Lower lobe of right lung (tissue), 2 donors: Measurements from ENCODE around the gene FARS2. TPM values are rescaled to one million over a fixed set of nuclear protein-coding genes. Genes with fewer than 3 reads are reported as not detected.

Source experiments
- ATAC-seq, 2 donors: fragments of 200-7000 bp; cut with Tn5 transposase; one replicate each; pipeline ENCODE4 v1.9.1; 2020 to 2022; ENCODE audit warnings: mild to moderate bottlenecking in 2 of 2, moderate library complexity in 2 of 2
- DNase-seq: peaks from one replicate; pipeline ENCODE4 v3.0.0-alpha.2; 2020
- H3K27ac ChIP-seq: fragments of 200-600 bp; one replicate; pipeline ENCODE4 v1.8.0; 2022
- H3K27me3 ChIP-seq: fragments of 200-600 bp; one replicate; pipeline ENCODE4 v1.8.0; 2022; ENCODE audit warnings: low read depth
- H3K36me3 ChIP-seq: fragments of 200-600 bp; one replicate; pipeline ENCODE4 v1.8.0; 2022; ENCODE audit warnings: mild to moderate bottlenecking
- H3K4me1 ChIP-seq: fragments of 200-600 bp; one replicate; pipeline ENCODE4 v1.8.0; 2022
- H3K4me3 ChIP-seq: fragments of 200-600 bp; one replicate; pipeline ENCODE4 v1.8.0; 2022; ENCODE audit warnings: mild to moderate bottlenecking
- H3K9me3 ChIP-seq: fragments of 200-600 bp; one replicate; pipeline ENCODE4 v1.8.0; 2022
- intact Hi-C: fragments of 100-400 bp; cut with DNase I; formaldehyde crosslinking; loops from one replicate; pipeline ENCODE4 v1.11.0; 2022
- total RNA-seq: library from RNA; stranded (reverse); fragmentation: NEBNext Ultra II Directional; extraction: Animal tissue kit (Norgen Biotek cat#: 25700); gene quantifications from one replicate; pipeline ENCODE4 v1.2.1, GENCODE V29; 2021
- TF ChIP-seq, protein P1 (sequence below): fragments of 200-600 bp; IDR thresholded peaks from one replicate; pipeline ENCODE4 v1.8.0; 2022; ENCODE audit warnings: antibody characterized with exemption, mild to moderate bottlenecking
- donor health status: DM: no; HTN: yes; CAD: no; lungs with severe emphysema.

Gene FARS2
- total RNA-seq, 1 donor from 2014 or later = 17.0 TPM

DNA sequence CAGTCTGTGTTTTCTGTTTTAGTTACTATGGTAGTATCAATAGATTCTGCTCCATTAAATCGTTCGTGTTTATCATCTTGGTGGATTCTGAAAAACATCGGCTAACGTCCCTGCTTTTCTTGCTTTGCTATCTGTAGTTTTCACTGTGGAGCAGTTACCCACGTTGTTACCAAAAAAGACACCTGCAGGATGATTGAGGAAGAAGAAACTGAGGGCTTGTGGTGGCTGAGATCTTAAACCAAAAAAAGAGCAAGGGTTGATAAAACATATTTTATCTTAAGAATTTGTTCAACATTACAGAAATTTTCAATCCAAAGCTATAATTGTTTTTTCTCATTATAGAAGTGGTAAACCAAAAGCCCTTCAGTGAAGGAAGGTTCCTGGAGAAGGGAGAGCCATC lies 166.3 kb downstream of the FARS2 start:
- no peaks in the 10 kb centered on the region for H3K4me1 ChIP-seq
- DNase-seq (no peak), ATAC-seq (no peak)
- TF ChIP-seq, protein P1, sequence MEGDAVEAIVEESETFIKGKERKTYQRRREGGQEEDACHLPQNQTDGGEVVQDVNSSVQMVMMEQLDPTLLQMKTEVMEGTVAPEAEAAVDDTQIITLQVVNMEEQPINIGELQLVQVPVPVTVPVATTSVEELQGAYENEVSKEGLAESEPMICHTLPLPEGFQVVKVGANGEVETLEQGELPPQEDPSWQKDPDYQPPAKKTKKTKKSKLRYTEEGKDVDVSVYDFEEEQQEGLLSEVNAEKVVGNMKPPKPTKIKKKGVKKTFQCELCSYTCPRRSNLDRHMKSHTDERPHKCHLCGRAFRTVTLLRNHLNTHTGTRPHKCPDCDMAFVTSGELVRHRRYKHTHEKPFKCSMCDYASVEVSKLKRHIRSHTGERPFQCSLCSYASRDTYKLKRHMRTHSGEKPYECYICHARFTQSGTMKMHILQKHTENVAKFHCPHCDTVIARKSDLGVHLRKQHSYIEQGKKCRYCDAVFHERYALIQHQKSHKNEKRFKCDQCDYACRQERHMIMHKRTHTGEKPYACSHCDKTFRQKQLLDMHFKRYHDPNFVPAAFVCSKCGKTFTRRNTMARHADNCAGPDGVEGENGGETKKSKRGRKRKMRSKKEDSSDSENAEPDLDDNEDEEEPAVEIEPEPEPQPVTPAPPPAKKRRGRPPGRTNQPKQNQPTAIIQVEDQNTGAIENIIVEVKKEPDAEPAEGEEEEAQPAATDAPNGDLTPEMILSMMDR = no peak
- H3K36me3 ChIP-seq = peaks cover 8% of the 10 kb centered on the region
- H3K27ac ChIP-seq = no peak overlapping the region
- H3K9me3 ChIP-seq = no peaks in the 10 kb centered on the region
- no peaks in the 10 kb centered on the region for H3K27me3 ChIP-seq
- intact Hi-C loops = no loop called here
- no peak overlapping the region for H3K4me3 ChIP-seq

DNA sequence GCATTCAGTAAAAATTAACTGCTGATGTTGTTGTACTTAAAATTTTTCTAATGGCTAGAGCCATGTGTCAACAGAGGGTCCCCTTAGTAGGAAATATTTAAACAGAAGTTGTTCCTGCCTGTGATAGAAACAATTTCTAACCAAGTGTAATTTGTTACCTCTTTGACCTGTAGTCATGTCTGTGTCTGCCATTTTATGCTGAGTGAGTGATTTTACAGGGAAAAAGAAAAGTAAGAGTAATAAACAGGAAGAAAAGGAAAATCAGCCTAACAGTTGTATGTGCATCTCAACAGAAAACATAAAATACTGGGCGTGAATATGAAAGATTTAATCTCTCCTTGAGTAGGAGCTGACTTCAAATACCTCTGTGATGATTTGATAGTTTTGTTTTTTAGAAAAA lies 172.0 kb downstream of the FARS2 start:
- intact Hi-C loops = no loop called here
- Histone ChIP-seq H3K27ac (no peak overlapping the region), H3K4me1 (no peaks in the 10 kb centered on the region), H3K27me3 (no peaks in the 10 kb centered on the region), H3K9me3 (no peaks in the 10 kb centered on the region), H3K4me3 (no peak overlapping the region), H3K36me3 (peaks cover 8% of the 10 kb centered on the region)
- no peak for DNase-seq
- ATAC-seq = no peak
- TF ChIP-seq, protein P1 = no peak

DNA sequence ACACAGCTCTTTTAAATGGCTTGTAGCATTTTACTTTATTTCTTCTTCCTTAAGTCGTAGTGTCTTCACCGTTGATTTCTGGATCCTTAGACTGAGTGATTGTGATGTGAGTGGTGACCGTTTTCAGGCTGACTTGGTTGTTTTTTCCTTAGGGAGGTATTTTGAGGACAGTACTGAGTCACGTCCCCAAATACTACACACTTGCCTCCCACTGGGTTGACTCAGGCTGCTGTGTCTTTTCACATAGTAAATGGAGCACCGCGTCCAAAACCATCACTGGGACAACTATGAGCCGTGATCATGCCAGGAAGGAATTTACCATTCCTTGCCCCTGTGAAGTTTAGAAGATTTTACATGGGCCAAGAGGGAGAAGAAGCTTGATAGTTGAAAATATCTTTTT lies 174.1 kb downstream of the FARS2 start:
- intact Hi-C loops = no loop called here
- Histone ChIP-seq H3K27ac (no peak overlapping the region), H3K36me3 (peaks cover 8% of the 10 kb centered on the region), H3K27me3 (no peaks in the 10 kb centered on the region), H3K9me3 (no peaks in the 10 kb centered on the region), H3K4me1 (no peaks in the 10 kb centered on the region), H3K4me3 (no peak overlapping the region)
- ATAC-seq (no peak), DNase-seq (no peak)
- TF ChIP-seq, protein P1 = no peak

DNA sequence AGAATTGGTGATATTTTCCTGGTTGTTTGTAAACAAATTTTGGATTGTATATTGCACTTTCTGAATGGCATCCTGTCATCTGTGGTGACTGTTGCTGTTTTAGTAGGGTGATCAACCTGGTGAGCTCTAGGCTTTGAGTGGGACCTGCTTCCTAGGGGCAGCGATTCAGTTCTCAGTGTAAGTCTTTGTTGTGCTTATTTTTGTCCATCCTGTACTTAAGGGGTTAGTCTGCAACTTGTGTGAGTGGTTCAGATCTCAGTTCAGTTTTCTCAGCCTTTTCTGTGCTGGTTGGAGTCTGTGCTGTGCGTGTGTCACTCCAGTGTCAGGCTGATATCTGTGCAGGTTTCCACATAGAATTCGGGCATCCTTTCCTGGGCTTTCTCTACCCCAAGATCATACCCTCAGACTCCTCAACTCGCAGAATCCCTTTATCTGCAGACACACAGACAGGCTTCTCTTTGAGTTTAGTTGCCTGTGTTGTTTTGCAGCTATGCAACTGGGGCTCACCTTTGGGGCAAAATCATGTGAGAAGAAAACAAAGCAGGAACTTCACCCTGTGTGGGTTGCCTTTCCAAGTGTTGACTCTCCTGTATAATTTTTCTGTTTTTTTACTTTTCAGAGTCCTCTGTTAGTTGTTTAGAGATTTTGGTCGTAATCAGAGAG lies 177.7 kb downstream of the FARS2 start:
- no peak overlapping the region for H3K27ac ChIP-seq
- H3K36me3 ChIP-seq = no peaks in the 10 kb centered on the region
- H3K4me1 ChIP-seq = peaks cover 8% of the 10 kb centered on the region
- no peaks in the 10 kb centered on the region for H3K27me3 ChIP-seq
- no peak overlapping the region for H3K4me3 ChIP-seq
- TF ChIP-seq, protein P1 = no peak
- no peaks in the 10 kb centered on the region for H3K9me3 ChIP-seq
- ATAC-seq (no peak), DNase-seq (no peak)
- intact Hi-C loops = no loop called here

DNA sequence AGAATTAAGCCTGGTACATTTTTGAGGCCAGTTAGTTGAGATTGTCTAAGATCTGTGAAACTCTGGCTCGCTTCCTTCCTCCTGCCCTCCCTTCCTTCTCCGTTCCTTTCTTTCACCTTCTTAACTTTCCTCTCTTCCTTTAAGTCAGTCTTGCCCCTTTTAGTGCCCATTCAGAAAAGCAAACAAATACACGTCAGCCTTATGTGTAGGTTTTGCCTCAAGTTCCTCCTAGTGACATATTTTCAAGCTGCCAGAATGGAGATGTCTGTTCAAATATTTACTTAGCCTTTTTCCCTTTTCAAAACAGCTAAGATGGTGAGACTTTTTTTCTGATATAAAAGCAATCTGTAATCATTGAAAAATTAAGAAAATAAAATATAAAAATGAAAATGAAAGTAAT lies 178.4 kb downstream of the FARS2 start:
- no peaks in the 10 kb centered on the region for H3K36me3 ChIP-seq
- intact Hi-C loops = no loop called here
- no peak for ATAC-seq

More for the DNA sequence above, 178.4 kb downstream of the FARS2 start:
- no peak for DNase-seq
- no peak overlapping the region for H3K4me3 ChIP-seq
- TF ChIP-seq, protein P1 = no peak
- no peaks in the 10 kb centered on the region for H3K27me3 ChIP-seq
- H3K4me1 ChIP-seq = peaks cover 8% of the 10 kb centered on the region
- no peak overlapping the region for H3K27ac ChIP-seq
- no peaks in the 10 kb centered on the region for H3K9me3 ChIP-seq
